Measurements from ENCODE around the gene CPNE5. TPM values are rescaled to one million over a fixed set of nuclear protein-coding genes. Genes with fewer than 3 reads are reported as not detected.

Gene CPNE5
- polyA plus RNA-seq, 1 of the 3 experiments (the other 2 are of a cell fraction), result 0.30 TPM

- Histone ChIP-seq H4K20me1 (ENCODE audit: insufficient read depth) (no peaks in the 10 kb centered on the region), H3K9me2 (no peaks in the 10 kb centered on the region), H3K27me3 (ENCODE audit: insufficient read depth) (peaks cover 12% of the 10 kb centered on the region), H3K27ac (ENCODE audit: low read depth in 2 of 2, low read length in 1 of 2) (no peak overlapping the region), H3K79me2 (ENCODE audit: insufficient read depth) (no peaks in the 10 kb centered on the region), H3K9ac (no peak overlapping the region), H3K36me3 (replicated peaks in 1 of 2; ENCODE audit: control insufficient read depth in 1 of 2, insufficient read depth in 2 of 2, low read length in 1 of 2) (no peaks in the 10 kb centered on the region), H2AFZ (ENCODE audit: low read depth) (no peak overlapping the region), H3K9me3 (no peaks in the 10 kb centered on the region), H3F3A (replicated peaks; ENCODE audit: insufficient read depth) (peaks cover 4% of the 10 kb centered on the region), H3K4me3 (ENCODE audit: low read depth in 2 of 2, low read length in 1 of 2) (no peak overlapping the region), H3K4me2 (no peak overlapping the region), H3K4me1 (ENCODE audit: control insufficient read depth in 1 of 2, insufficient read depth in 2 of 2, low read depth in 1 of 2, low read length in 1 of 2) (peaks cover 0 to 23% of the 10 kb centered on the region in 2 experiments; a peak in 1 of 4 replicates)
- WGBS (ENCODE audit: low lambda C conversion rate), result 90% methylated on average over 2 of the region's 2 CpGs
- DNase-seq, result no peak
- ChIA-PET POLR2A (no interaction called here), CTCF (interaction anchor here (1.3 to 3.9 kb wide), 3 partner anchors 10 to 66 kb away, joined by 3 to 19 read pairs (median 3); no protein-coding TSS in a partner anchor)
- TF ChIP-seq ZBTB33 (IDR thresholded peaks at IDR 0.05; ENCODE audit: borderline replicate concordance, low read depth) (no peak), TEAD4 (IDR thresholded peaks at IDR 0.05; ENCODE audit: borderline replicate concordance, insufficient read depth) (no peak), IRF3 (IDR thresholded peaks at IDR 0.05; ENCODE audit: low read depth, low read length) (no peak), YY1 (IDR thresholded peaks at IDR 0.05; ENCODE audit: low read depth) (no peak), CTCF (IDR thresholded peaks at IDR 0.05) (no peak), USF1 (IDR thresholded peaks at IDR 0.05; ENCODE audit: borderline replicate concordance, low read depth) (no peak), GATA2 (CRISPR knock-in tag; IDR thresholded peaks at IDR 0.05) (no peak), EZH2phosphoT487 (IDR thresholded peaks at IDR 0.05; ENCODE audit: borderline replicate concordance, low read depth) (no peak), CHD2 (IDR thresholded peaks at IDR 0.05; ENCODE audit: low read length, partially characterized antibody) (no peak), FOXJ3 (CRISPR knock-in tag; IDR thresholded peaks at IDR 0.05) (no peak), GABPA (IDR thresholded peaks at IDR 0.05; ENCODE audit: low read depth) (no peak), NFIC (IDR thresholded peaks at IDR 0.05; ENCODE audit: borderline replicate concordance) (no peak), SMC3 (IDR thresholded peaks at IDR 0.05; ENCODE audit: low read depth, low read length) (no peak), RAD21 (IDR thresholded peaks at IDR 0.05; ENCODE audit: low read length) (no peak)
Measured at GRCh38 chr6:36841756-36842155, 2.5 kb upstream of the CPNE5 start.
